Thyroid gland (tissue), 4 donors: ENCODE measurements around the gene NTN5. TPM values are rescaled to one million over a fixed set of nuclear protein-coding genes. Genes with fewer than 3 reads are reported as not detected.

ENCODE experiments used
- DNase-seq, 2 donors: peaks; one replicate each; pipeline ENCODE4 v3.0.0-alpha.2; 2019
- H3K27ac ChIP-seq, 3 donors: fragments of 200-600 bp; sonication (generic); 1 replicate in 2 of 3; 2 replicates in 1 of 3; pipeline ENCODE4 v1.5.1; 2016 to 2019; ENCODE audit warnings: mild to moderate bottlenecking in 1 of 3, moderate library complexity in 1 of 3
- H3K27me3 ChIP-seq: fragments of 200-600 bp; sonication (generic); one replicate; pipeline ENCODE4 v1.5.1; 2019
- H3K36me3 ChIP-seq, 2 donors: fragments of 200-600 bp; sonication (generic); one replicate each; pipeline ENCODE4 v1.5.1; 2016 to 2019
- H3K4me1 ChIP-seq, 2 donors: fragments of 200-600 bp; sonication (generic); one replicate each; pipeline ENCODE4 v1.5.1; 2017 to 2019
- H3K4me3 ChIP-seq, 3 donors: fragments of 200-600 bp; sonication (generic); replicated peaks in 1 of 3; 1 replicate in 2 of 3; 2 replicates in 1 of 3; pipeline ENCODE4 v1.5.1; 2016; ENCODE audit warnings: mild to moderate bottlenecking in 1 of 3
- H3K9me3 ChIP-seq: fragments of 200-600 bp; sonication (generic); one replicate; pipeline ENCODE4 v1.5.1; 2017
- CTCF ChIP-seq, 6 experiments: fragments of 200-600 bp in 3 of 6; fragments of 450-650 bp in 3 of 6; sonication (generic) in 3 of 6; IDR thresholded peaks; one replicate each; pipeline ENCODE4 v1.5.1; 2016 to 2019; ENCODE audit warnings: antibody characterized with exemption in 6 of 6, mild to moderate bottlenecking in 2 of 6, inconsistent platforms in 1 of 6, moderate library complexity in 1 of 6
- POLR2A ChIP-seq, 2 donors: fragments of 450-650 bp; IDR thresholded peaks; one replicate each; pipeline ENCODE4 v1.6.1; 2017; ENCODE audit warnings: antibody characterized with exemption in 2 of 2, mild to moderate bottlenecking in 2 of 2, moderate library complexity in 1 of 2
- WGBS, 2 donors: methylation state at CpG; one replicate each; pipeline ENCODE4 v1.1.5; 2017; 5-methylcytosine and 5-hydroxymethylcytosine counted together
- intact Hi-C: fragments of 100-400 bp; cut with DNase I; formaldehyde crosslinking; loops from one replicate; pipeline ENCODE4 v1.15.1; 2023
- total RNA-seq, 4 donors: library from RNA; depleted of rRNA; stranded (reverse); fragments of >200 nt; gene quantifications; one replicate each; pipeline ENCODE4 v1.2.3, GENCODE V29; 2016

Gene NTN5
- total RNA-seq, 4 donors from 2014 or later, result 0.45 to 1.2 (median 0.78) TPM; not detected in 1

DNA sequence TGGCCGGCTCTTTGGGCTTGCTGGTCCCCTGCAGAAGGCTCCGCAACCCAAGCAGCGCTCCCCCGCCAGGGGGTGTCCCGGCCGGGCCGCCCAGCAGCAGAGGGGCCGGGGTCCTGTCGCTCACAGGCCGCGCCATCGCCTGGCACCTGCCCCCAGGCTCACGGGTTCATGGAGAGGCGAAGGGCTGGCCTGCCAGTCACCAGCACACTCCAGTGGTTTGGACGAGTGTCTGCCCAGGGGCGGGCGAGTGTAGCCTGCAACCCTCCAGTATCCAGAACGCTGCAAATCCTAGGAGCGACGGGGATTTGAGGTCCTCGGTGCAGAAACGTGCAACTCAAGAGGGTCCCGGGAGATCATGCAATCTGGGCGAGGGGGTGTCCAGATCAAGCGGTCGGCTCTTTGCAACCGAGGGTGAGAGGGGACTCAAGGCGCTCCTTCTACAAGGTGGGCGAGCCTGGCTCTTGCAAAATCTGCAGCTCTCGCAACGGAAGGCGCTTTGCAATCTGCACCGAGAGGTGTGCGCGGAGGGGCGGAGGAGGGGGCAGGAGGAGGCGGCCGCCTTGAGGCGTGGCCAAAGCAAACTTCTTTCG lies 35.9 kb downstream of the NTN5 start, which contains the start of gene DBP:
TSS of gene DBP (minus strand) at position 521 of the 590 bp plus-strand sequence. CDS start at position 136, 385 bp downstream.
- Histone ChIP-seq H3K27ac (peak within 1 kb of the TSS; percentile 99 to 100 (median 99)), H3K4me1 (peaks cover 29 to 47% of the 10 kb centered on the region in 2 donors), H3K9me3 (no peaks in the 10 kb centered on the region), H3K27me3 (no peaks in the 10 kb centered on the region), H3K4me3 (peak within 1 kb of the TSS; percentile 19 to 71 (median 41)), H3K36me3 (no peaks in the 10 kb centered on the region)
- WGBS, 2 donors, result 1 to 2% methylated on average over 21 to 29 of the region's 40 CpGs
- intact Hi-C loops, result no loop called here
- peak; percentile 83 for DNase-seq
- TF ChIP-seq POLR2A (IDR thresholded peaks at IDR 0.05) (peak; percentile 8 to 56), CTCF (IDR thresholded peaks at IDR 0.05) (peak in 1 of 6 experiments; percentile 19)

DNA sequence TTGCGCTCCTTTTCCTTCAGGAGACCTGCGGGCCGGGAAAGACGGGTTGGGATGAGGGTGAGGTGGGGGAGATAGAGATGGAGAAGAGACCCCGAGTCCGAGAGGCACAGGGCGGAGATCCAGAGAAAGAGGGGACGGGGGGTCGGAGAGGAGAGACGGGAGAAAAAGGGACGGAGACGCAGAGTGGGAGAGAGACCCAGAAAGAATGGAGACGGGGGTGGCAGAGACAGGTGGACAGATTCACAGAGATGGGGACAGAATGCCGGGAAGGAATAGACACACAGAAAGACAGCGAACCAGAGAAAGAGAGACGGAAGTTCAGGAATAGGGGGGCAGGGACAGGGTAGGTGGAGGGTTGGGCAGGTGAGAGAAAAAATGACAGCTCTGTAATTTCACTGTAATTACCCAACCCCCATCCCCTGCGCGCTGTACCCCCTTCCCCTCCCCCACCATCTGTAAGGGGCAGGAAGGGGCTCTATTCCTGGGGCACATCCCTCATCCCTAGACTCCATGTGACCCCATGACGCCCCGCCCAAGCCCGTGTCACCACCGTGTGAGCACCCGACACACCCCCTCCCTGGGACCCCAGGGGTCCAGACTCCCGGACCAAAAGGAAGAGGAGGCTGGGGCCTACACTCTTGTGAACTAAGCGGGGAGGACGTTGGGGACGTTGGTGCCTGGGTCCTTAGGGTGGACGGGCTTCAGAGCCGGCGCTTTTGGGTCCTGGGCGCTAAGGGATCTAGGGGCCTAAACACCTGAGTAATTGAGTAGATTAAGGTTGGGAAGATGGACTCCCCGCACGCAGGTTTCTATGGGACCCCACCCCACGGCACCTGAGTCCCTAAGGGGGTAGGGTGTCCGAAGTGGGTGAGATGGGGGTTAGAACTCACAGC lies 36.6 kb downstream of the NTN5 start:
- 1% methylated on average over 25 to 34 of the region's 35 CpGs for WGBS, 2 donors
- intact Hi-C loops, result no loop called here
- peak; percentile 64 to 66 for DNase-seq

DNA sequence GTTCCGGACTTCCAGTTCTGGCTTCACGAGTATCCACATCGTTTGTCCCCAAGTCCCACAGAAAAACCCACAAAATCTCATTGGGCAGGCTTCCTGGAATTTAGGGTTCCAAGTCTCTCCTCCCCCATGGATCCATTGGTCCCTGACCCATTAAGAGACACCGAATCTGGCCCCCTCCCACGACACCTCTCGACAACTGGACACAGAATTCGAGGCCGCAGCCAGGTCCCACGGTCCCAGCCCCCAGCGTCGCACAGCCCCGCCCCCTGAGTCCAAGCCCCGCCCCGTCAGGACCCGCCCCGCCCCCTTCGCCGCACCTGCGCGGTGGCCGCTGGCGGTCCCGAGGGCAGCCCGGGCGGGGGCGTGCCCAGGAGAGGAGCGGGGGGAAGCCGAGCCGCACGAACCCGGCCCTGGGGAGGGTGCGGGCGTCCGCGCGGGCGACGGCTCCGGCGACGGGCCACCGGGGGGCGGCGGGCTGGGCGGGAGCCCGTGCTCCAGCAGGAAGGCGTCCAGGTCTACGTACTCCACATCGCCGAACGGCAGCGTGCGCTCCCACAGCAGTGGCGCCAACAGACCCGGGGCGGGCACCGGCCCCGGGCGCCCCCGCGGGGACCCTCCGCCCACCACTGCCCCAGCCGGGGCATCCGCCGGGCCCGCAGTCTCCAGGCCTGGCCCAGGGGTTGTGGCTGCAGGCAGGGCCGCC lies 37.4 kb downstream of the NTN5 start:
- DNase-seq, result peak; percentile 73 to 76
- H3K9me3 ChIP-seq, result no peaks in the 10 kb centered on the region
- 5 to 16% methylated on average over 5 to 13 of the region's 67 CpGs for WGBS, 2 donors
- H3K4me3 ChIP-seq, result peak overlapping the region; percentile 38 to 71 (median 62)
- intact Hi-C loops, result no loop called here
- peak overlapping the region; percentile 99 to 100 (median 99) for H3K27ac ChIP-seq
- peaks cover 29 to 55% of the 10 kb centered on the region in 2 donors for H3K4me1 ChIP-seq
- TF ChIP-seq POLR2A (IDR thresholded peaks at IDR 0.05) (peak in 1 of 2 donors; percentile 85), CTCF (IDR thresholded peaks at IDR 0.05) (no peak)
- H3K27me3 ChIP-seq, result no peaks in the 10 kb centered on the region
- no peaks in the 10 kb centered on the region for H3K36me3 ChIP-seq

More for the DNA sequence above, 36.6 kb downstream of the NTN5 start:
- Histone ChIP-seq H3K27me3 (no peaks in the 10 kb centered on the region), H3K9me3 (no peaks in the 10 kb centered on the region), H3K4me1 (peaks cover 29 to 54% of the 10 kb centered on the region in 2 donors), H3K27ac (peak overlapping the region; percentile 99 to 100 (median 99)), H3K36me3 (no peaks in the 10 kb centered on the region), H3K4me3 (peak overlapping the region; percentile 38 to 71 (median 62))
- no peak for TF ChIP-seq CTCF (IDR thresholded peaks at IDR 0.05)
- no peak for TF ChIP-seq POLR2A (IDR thresholded peaks at IDR 0.05)

GRCh38 chr19:48634424-48635262 lies 38.2 kb downstream of the NTN5 start:
- TF ChIP-seq CTCF (IDR thresholded peaks at IDR 0.05), result peak in 1 of 6 experiments; percentile 33
- TF ChIP-seq POLR2A (IDR thresholded peaks at IDR 0.05), result peak; percentile 78 to 93
- Histone ChIP-seq H3K36me3 (no peaks in the 10 kb centered on the region), H3K4me3 (peak overlapping the region in 2 of 3 donors; percentile 33 to 71), H3K27me3 (no peaks in the 10 kb centered on the region), H3K27ac (peak overlapping the region; percentile 99 to 100 (median 99)), H3K9me3 (no peaks in the 10 kb centered on the region), H3K4me1 (peaks cover 29 to 58% of the 10 kb centered on the region in 2 donors)
- intact Hi-C loops, result no loop called here
- DNase-seq, result peak; percentile 99 to 100
- 9 to 13% methylated on average over 13 to 16 of the region's 37 CpGs for WGBS, 2 donors
